ENCODE measurements around the gene UGT2B10.
"Not testable (repeated sequence)": the region's sequence is repeated elsewhere in the genome, so short reads cannot be mapped to it uniquely, and the experiment has no call there.

The UGT2B10 gene

GRCh38 chr4:68803013-68803412, 12.8 kb upstream of the UGT2B10 start:
- H3K4me3 ChIP-seq (ENCODE audit: severe bottlenecking): no peak overlapping the region
- no peak for TF ChIP-seq CTCF (IDR thresholded peaks at IDR 0.05; ENCODE audit: poor library complexity, severe bottlenecking)
- ATAC-seq (ENCODE audit: low read depth): no peak
- no peaks in the 10 kb centered on the region for H3K9me3 ChIP-seq (ENCODE audit: severe bottlenecking)
- no peak overlapping the region for H3K27ac ChIP-seq (ENCODE audit: poor library complexity, severe bottlenecking)
- H3K4me1 ChIP-seq (ENCODE audit: insufficient read depth, poor library complexity, severe bottlenecking): no peaks in the 10 kb centered on the region
- H3K36me3 ChIP-seq (ENCODE audit: low read depth): no peaks in the 10 kb centered on the region
- no peaks in the 10 kb centered on the region for H3K27me3 ChIP-seq (ENCODE audit: insufficient read depth, poor library complexity, severe bottlenecking)
- no peak for DNase-seq (ENCODE audit: low spot score)

DNA sequence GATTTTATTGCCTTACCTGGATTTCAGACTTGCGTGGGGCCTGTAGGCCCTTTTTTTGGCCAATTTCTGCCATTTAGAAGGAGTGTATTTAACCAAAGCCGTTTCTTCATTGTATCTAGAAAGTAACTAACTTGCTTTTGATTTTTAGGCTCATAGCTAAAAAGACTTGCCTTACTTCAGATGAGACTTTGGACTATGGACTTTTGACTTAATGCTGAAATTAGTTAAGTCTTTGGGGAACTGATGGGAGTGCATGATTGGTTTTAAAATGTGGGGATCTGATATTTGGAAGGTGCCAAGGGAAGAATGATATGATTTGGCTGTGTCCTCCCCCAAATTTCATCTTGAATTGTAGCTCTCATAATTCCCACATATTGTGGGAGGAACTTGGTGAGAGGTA, 7.7 kb upstream of the UGT2B10 start:
- H3K4me3 ChIP-seq (ENCODE audit: severe bottlenecking): no peak overlapping the region
- no peaks in the 10 kb centered on the region for H3K27me3 ChIP-seq (ENCODE audit: insufficient read depth, poor library complexity, severe bottlenecking)
- DNase-seq (ENCODE audit: low spot score) (no peak), ATAC-seq (ENCODE audit: low read depth) (no peak)
- H3K4me1 ChIP-seq (ENCODE audit: insufficient read depth, poor library complexity, severe bottlenecking): no peaks in the 10 kb centered on the region
- H3K36me3 ChIP-seq (ENCODE audit: low read depth): no peaks in the 10 kb centered on the region
- no peaks in the 10 kb centered on the region for H3K9me3 ChIP-seq (ENCODE audit: severe bottlenecking)
- no peak overlapping the region for H3K27ac ChIP-seq (ENCODE audit: poor library complexity, severe bottlenecking)
- no peak for TF ChIP-seq CTCF (IDR thresholded peaks at IDR 0.05; ENCODE audit: poor library complexity, severe bottlenecking)

DNA sequence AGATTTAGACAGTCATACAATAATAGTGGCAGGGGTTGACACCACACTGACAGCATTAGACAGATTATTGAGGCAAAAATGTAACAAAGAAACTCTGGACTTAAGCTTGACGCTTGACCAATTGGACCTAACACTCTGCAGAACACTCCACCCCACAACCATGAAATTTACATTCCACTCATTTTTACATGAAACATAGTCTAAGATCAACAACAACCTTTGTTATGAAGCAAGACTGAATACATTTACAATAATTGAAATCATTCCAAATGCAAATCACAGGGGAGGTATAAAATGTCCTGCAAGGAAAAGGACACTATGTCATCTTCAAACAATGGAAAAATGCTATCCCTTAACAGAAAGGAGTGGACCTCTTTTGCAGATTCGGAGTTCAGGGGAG, 4.9 kb upstream of the UGT2B10 start:
- Histone ChIP-seq H3K27me3 (ENCODE audit: insufficient read depth, poor library complexity, severe bottlenecking) (no peaks in the 10 kb centered on the region), H3K9me3 (ENCODE audit: severe bottlenecking) (no peaks in the 10 kb centered on the region), H3K36me3 (ENCODE audit: low read depth) (no peaks in the 10 kb centered on the region), H3K4me3 (ENCODE audit: severe bottlenecking) (no peak overlapping the region), H3K27ac (ENCODE audit: poor library complexity, severe bottlenecking) (no peak overlapping the region), H3K4me1 (ENCODE audit: insufficient read depth, poor library complexity, severe bottlenecking) (no peaks in the 10 kb centered on the region)
- no peak for TF ChIP-seq CTCF (IDR thresholded peaks at IDR 0.05; ENCODE audit: poor library complexity, severe bottlenecking)
- DNase-seq (ENCODE audit: low spot score) (no peak), ATAC-seq (ENCODE audit: low read depth) (no peak)

- not testable (repeated sequence) for H3K27ac ChIP-seq (ENCODE audit: poor library complexity, severe bottlenecking); H3K9me3 ChIP-seq (ENCODE audit: severe bottlenecking); DNase-seq (ENCODE audit: low spot score); H3K36me3 ChIP-seq (ENCODE audit: low read depth); H3K4me1 ChIP-seq (ENCODE audit: insufficient read depth, poor library complexity, severe bottlenecking); H3K4me3 ChIP-seq (ENCODE audit: severe bottlenecking); ATAC-seq (ENCODE audit: low read depth); H3K27me3 ChIP-seq (ENCODE audit: insufficient read depth, poor library complexity, severe bottlenecking)
Observed at GRCh38 chr4:68816410-68817265, 844 bp downstream of the UGT2B10 start.

DNA sequence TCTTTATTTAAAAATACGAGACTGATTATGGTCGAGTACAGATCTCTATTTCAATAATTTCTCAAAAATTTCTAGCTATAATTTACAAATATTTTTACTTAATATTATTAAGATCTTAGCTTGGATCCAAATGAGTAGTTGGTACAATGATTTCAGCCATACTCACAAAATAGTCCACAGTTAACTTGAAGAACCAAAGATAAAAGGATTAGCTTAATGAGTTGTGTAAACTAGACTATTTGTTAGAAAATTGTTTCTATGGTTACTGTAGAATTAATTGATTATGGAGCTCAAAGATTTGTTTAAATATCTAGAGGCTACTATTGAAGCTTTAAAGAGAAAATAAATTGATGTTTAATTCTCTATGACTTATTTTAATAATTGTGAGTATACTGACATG, 1.6 kb downstream of the UGT2B10 start:
- no peak overlapping the region for H3K4me3 ChIP-seq (ENCODE audit: severe bottlenecking)
- no peak overlapping the region for H3K27ac ChIP-seq (ENCODE audit: poor library complexity, severe bottlenecking)
- H3K36me3 ChIP-seq (ENCODE audit: low read depth): no peaks in the 10 kb centered on the region
- no peaks in the 10 kb centered on the region for H3K27me3 ChIP-seq (ENCODE audit: insufficient read depth, poor library complexity, severe bottlenecking)
- DNase-seq (ENCODE audit: low spot score) (no peak), ATAC-seq (ENCODE audit: low read depth) (no peak)
- no peak for TF ChIP-seq CTCF (IDR thresholded peaks at IDR 0.05; ENCODE audit: poor library complexity, severe bottlenecking)
- H3K4me1 ChIP-seq (ENCODE audit: insufficient read depth, poor library complexity, severe bottlenecking): no peaks in the 10 kb centered on the region
- no peaks in the 10 kb centered on the region for H3K9me3 ChIP-seq (ENCODE audit: severe bottlenecking)

DNA sequence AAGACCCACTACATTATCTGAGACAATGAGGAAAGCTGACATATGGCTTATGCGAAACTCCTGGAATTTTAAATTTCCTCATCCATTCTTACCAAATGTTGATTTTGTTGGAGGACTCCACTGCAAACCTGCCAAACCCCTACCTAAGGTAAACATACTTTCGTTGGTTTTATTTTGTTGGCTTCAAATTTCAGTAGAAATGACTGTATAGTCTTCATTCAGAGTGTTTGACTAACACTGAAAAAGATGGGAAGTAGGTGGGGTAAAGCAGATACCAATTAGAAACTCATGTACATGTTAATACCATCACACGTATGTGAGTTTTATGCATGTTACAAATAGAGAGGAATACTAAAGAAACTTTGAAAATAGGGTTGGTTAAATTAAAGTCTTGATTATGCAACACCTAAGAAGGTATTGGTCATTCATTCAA, 2.3 kb downstream of the UGT2B10 start:
- H3K27ac ChIP-seq (ENCODE audit: poor library complexity, severe bottlenecking); ATAC-seq (ENCODE audit: low read depth); H3K9me3 ChIP-seq (ENCODE audit: severe bottlenecking); H3K4me1 ChIP-seq (ENCODE audit: insufficient read depth, poor library complexity, severe bottlenecking); H3K4me3 ChIP-seq (ENCODE audit: severe bottlenecking); DNase-seq (ENCODE audit: low spot score); H3K36me3 ChIP-seq (ENCODE audit: low read depth); H3K27me3 ChIP-seq (ENCODE audit: insufficient read depth, poor library complexity, severe bottlenecking): not testable (repeated sequence)
